HG02588 (cell line): ENCODE data around the gene LMTK3.

Experiments used
- ATAC-seq: cut with Tn5 transposase; IDR thresholded peaks from one replicate; pipeline ENCODE4 v1.9.1; 2021; ENCODE audit warnings: mild to moderate bottlenecking, moderate library complexity; ENCODE audit not compliant: unreplicated experiment

Gene LMTK3

GRCh38 chr19:48508729-48509411 is 2.8 kb downstream of the LMTK3 start:
- ATAC-seq = no peak

GRCh38 chr19:48507911-48508439 is 3.7 kb downstream of the LMTK3 start:
- no peak for ATAC-seq

- no peak for ATAC-seq
Observed at GRCh38 chr19:48506138-48506733, 5.4 kb downstream of the LMTK3 start.

- no peak for ATAC-seq
Observed at GRCh38 chr19:48502350-48503018, 9.2 kb downstream of the LMTK3 start.

GRCh38 chr19:48501494-48502349 is 9.9 kb downstream of the LMTK3 start:
- ATAC-seq = no peak

GRCh38 chr19:48500830-48501493 is 10.7 kb downstream of the LMTK3 start:
- no peak for ATAC-seq

GRCh38 chr19:48499316-48500090 is 12.1 kb downstream of the LMTK3 start:
- no peak for ATAC-seq

- no peak for ATAC-seq
Observed at GRCh38 chr19:48498595-48499311, 12.9 kb downstream of the LMTK3 start.

GRCh38 chr19:48497728-48498594 is 13.7 kb downstream of the LMTK3 start:
- no peak for ATAC-seq

GRCh38 chr19:48496959-48497727 is 14.5 kb downstream of the LMTK3 start:
- no peak for ATAC-seq

- no peak for ATAC-seq
Observed at GRCh38 chr19:48495396-48495795, 16.2 kb downstream of the LMTK3 start.

- ATAC-seq = peak; percentile 7
Observed at GRCh38 chr19:48493718-48494401, 17.8 kb downstream of the LMTK3 start.

GRCh38 chr19:48492925-48493717 is 18.5 kb downstream of the LMTK3 start:
- ATAC-seq = peak; percentile 52

GRCh38 chr19:48491793-48492123 is 19.9 kb downstream of the LMTK3 start:
- ATAC-seq = no peak

- no peak for ATAC-seq
Observed at GRCh38 chr19:48490981-48491792, 20.4 kb downstream of the LMTK3 start.
